Subcutaneous adipose tissue (tissue), 4 donors: ENCODE data around the gene SERINC4. TPM values are rescaled to one million over a fixed set of nuclear protein-coding genes. Genes with fewer than 3 reads are reported as not detected.
"Not testable (repeated sequence)": the region's sequence is repeated elsewhere in the genome, so short reads cannot be mapped to it uniquely, and the experiment has no call there.

ENCODE experiments used
- CTCF ChIP-seq: fragments of 450-650 bp; IDR thresholded peaks from one replicate; pipeline ENCODE4 v1.5.1; 2016; ENCODE audit warnings: low read depth, mild to moderate bottlenecking, control low read depth, antibody characterized with exemption, moderate library complexity
- total RNA-seq, 4 donors: library from RNA; depleted of rRNA; stranded (reverse); fragments of >200 nt; gene quantifications; one replicate each; pipeline ENCODE4 v1.1.0, GENCODE V29; 2016

Gene SERINC4
- total RNA-seq, 4 donors from 2014 or later = not detected

GRCh38 chr15:43769584-43770228 is 30.3 kb downstream of the SERINC4 start:
- TF ChIP-seq CTCF = no peak

DNA sequence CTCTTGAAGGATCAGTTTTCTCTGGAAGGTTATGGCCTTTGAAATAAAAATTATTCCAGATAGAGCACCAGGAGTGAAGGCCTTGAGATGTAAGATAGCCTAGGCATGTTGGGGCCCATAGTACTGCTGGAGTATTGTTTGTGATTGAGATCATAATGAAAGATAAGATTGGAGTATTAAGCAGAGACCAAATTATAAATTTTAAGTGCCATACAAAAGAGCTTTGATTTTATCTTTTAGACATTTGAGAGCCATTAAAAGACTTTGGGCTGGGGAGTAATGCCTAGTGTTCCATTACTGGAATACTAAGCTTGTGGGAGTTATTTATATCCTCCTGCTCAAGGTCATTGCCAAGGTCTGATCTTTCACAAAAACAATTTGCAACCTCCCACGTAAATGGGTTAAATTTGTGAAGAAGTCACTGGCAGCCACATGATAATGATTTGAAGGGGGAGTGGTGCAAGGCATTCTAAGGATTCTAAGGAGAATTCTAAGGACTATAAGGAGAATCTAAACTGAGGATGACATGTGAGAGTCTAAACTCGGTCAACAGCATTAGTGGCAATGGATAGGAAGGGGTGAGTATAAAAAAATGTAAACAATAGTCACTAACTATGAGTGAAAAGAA is 36.1 kb downstream of the SERINC4 start:
- no peak for TF ChIP-seq CTCF

- no peak for TF ChIP-seq CTCF
Observed at GRCh38 chr15:43762824-43763223, 37.2 kb downstream of the SERINC4 start.

DNA sequence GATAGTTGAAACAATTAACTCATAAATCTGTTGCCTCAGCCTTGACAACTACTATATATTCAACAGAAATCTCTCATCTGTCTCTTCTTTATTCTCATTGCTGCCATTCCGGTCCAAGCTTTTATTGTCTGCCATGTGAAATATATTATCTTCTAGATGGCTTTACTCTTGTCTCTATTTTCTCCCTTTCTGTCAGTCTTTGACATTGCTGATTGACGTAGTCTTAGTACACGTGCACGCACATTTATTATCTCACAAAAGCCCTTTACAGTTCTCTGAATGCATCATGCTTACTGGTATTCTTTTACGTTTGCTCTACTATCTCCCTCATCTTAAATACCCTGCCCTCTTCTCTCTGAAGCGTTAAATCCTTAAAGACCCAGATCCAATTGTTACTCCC is 48.1 kb downstream of the SERINC4 start:
- TF ChIP-seq CTCF = no peak

DNA sequence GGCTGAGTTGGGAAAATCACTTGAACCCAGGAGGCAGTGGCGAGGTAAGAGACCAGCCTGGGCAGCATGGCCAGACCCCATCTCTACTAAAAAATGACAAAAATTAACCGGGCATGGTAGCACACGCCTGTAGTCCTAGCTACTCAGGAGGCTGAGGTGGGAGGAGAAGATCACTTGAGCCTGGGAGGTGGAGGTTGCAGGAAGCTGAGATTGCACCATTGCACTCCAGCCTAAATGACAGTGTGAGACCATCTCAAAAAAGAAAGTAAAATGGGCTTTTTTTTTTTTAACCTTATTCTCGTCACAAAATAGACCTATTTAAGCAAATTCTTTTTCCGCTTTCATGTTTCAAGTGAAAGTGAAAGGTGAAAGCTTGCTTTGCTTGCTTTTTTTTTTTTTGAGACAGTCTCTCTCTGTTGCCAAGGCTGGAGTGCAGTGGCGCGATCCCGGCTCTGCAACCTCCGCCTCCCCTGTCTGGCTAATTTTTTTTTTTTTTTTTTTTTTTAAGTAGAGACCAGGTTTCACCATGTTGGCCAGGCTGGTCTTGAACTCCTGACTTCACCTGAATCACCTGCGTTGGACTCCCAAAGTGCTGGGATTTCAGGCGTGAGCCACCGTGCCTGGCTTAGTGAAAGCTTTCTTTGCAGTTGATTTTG is 50.2 kb downstream of the SERINC4 start:
- TF ChIP-seq CTCF = no peak

- no peak for TF ChIP-seq CTCF
Observed at GRCh38 chr15:43748376-43748775, 51.6 kb downstream of the SERINC4 start.

DNA sequence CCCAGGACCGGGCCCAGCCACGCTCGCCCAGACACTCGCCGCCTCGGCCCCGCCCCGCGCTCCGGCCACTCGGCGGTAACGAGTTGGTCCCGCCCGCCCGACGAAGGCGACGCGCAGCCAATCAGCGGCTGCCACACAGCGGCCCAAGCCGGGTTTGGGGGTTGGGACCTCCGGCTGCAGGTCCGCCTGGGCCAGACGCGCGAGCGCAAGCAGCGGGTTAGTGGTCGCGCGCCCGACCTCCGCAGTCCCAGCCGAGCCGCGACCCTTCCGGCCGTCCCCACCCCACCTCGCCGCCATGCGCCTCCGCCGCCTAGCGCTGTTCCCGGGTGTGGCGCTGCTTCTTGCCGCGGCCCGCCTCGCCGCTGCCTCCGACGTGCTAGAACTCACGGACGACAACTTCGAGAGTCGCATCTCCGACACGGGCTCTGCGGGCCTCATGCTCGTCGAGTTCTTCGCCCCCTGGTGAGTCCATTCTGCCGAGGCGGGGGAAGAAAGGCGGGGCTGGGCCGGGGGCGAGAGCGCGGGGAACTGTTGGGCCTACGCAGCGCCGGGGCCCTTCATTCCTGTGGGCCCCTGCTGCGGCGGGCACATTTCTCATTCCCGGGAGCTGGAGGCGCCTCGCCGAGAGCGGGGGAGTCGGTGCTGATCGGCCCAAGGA is 53.6 kb downstream of the SERINC4 start, which contains the start of gene PDIA3:
TSS of gene PDIA3 (plus strand) at position 194 of the 658 bp plus-strand sequence. CDS start at position 296, 102 bp downstream.
- not testable (repeated sequence) for TF ChIP-seq CTCF
